HG03469 (cell line): Measurements from ENCODE around the gene TCAIM.
"Not testable (repeated sequence)": the region's sequence is repeated elsewhere in the genome, so short reads cannot be mapped to it uniquely, and the experiment has no call there.

ENCODE experiments used
- ATAC-seq: cut with Tn5 transposase; IDR thresholded peaks from one replicate; pipeline ENCODE4 v1.9.1; 2021; ENCODE audit warnings: mild to moderate bottlenecking, moderate library complexity, moderate number of reproducible peaks; ENCODE audit not compliant: unreplicated experiment

TCAIM gene

DNA sequence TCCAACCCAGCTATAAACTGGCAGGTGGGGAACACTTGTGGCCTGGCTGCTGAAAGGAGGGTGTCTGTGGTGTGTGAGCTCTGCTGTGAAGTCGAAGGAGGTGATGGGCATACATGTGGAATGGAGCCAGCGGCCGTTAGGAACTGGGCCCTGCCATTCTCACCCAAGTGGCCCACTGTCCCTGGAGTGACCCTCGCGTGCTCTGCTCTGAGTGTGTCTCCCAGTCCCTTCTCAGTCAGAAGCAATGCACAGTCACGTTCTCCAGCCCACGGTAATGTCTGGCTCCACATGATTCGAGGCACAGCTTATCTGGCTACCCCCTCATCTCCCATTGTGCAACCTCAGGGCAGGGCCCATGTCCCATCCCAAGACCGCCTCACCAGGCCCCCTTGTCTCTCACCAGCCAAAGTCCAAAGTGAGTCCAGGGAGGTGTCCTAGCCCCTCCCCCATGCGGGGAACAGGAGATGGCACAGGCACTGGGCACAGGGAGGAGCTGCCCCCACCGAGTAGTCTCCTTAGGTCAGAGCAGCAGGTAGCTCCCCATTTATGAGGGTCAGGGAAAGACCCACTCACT is 76.0 kb downstream of the TCAIM start:
- ATAC-seq = no peak

DNA sequence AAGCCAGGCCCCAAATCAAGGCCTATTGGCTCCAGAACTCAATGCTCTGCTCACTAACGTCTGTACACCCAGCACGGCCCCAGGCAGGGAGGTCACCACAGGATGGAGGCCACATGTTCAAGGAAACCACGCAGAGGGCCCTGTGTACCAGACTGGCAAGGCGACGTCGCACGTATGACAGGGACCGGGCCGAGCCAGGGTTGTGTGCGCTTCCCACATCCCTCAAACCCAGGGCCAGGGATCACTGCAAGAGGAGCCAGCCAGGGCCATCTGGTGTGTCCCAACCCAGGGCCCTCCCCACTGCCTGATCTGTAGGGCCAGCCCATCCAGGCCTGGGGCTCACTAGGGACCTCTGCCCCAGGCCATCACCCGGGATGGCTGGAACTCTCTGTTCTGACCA is 76.9 kb downstream of the TCAIM start:
- no peak for ATAC-seq

DNA sequence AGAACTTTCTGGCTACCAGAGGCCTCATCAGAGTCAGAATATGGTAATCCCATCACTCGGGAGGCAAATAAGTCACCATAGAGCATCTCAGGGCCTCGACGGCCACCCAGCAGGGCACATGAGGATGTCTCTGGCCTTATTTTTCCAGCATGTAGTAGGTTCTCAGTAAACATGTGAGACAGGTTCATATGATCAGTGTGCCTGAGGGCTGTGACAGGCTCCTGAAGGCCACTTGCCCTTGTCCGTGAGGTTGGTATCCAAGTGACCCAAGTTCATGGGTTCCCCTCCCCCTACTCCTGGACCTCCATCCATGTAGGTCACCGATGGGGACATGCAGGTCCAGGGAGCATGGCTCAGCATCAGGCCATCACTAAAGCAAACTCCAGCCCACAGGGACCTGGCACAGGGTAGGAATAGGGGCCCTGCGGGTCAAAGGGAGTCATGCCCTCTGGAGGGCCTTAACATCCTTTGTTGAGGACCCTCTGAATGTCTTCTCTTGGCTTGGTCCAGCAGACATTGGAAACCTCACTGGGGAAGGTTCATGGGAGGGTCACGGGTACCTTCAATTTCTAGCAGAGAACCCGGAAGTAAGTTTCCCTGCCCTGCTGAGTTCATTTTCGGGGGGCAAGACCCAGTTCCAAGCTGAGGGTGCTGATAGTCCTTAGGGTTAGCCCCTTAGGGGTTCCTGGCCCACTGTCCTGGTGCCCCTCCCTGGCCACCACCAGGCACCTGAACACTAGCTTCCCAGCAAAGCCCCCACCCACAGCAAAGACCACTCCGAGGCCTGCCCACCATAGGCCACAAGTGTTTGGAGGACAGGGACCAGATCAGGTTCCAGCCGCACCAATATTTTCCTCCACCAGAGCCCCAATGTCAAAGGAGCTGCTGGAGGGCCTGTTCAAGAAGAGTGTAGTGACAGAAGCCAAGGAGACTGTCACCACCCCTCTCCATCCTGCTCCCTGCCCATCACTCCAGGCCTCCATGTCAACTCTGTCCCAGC is 77.8 kb downstream of the TCAIM start:
- no peak for ATAC-seq

DNA sequence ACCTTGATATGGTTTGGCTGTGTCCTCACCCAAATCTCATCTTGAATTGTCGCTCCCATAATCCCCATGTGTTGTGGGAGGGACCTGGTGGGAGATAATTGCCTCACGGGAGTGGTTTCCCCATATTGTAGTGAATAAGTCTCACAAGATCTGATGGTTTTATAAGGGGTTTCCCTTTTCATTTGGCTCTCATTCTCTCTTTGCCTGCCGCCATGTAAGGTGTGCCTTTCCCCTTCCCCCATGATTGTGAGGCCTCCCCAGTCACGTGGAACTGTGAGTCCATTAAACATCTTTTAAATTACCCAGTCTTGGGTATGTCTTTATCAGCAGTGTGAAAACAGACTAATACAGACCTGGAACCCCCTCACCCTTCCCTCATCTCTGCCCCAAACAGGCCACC is 79.6 kb downstream of the TCAIM start:
- ATAC-seq = not testable (repeated sequence)

DNA sequence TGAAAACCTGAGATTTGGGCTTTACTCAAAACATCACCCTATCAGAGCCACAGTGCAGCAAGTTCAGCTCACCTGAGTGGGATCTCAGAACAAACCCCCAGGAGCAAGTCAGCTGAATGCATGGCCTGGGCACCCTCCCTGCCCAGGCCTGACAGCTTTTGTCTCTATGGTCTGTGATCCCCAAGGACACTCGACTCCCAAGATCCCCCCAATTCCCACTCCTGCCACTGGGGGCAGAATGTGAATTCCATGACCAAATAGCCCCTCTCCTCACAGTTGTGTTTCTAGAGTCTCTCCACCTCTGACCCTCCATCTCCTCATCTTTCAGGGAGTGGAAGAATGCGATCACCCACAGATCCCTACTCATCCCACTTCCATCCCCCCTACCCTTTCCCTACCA is 80.0 kb downstream of the TCAIM start:
- no peak for ATAC-seq

DNA sequence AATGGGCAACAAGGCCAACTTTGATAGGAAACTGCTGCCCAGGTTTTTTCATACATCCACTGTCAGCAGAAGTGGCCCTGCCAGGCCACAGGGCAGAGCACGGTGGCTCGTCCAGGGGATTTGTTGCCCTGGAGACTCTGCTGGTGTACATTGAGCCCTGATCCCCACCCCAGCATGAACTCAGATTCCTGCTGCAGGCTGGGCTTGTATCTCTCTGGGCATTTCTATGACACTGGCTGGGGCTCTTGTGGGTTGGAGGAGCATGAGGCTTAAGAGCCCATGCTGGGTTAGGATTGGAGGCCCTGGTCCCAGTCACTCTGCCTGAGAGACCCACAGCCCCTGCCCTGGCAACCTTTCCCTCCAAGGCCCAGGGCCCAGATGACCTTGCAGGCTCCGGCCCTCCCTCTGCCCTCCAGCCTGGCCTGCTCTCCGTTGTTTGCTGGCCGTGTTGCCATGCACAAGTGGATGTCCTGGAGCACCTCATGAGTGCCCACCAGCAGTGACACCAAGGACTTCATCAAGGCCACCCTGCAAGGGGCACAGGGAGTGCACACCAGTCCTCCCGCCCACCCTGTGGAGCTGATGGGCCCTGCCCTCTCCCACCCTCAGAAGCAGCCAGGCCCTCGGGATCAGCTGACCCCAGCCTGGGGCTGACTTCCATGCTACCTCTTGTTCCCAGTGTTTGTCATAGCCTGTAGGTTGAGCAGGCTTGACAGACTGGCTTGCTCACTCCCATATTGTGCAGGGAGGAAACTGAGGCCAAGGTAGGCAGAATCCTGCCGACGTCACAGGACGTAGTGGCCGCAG is 80.8 kb downstream of the TCAIM start:
- ATAC-seq = no peak

DNA sequence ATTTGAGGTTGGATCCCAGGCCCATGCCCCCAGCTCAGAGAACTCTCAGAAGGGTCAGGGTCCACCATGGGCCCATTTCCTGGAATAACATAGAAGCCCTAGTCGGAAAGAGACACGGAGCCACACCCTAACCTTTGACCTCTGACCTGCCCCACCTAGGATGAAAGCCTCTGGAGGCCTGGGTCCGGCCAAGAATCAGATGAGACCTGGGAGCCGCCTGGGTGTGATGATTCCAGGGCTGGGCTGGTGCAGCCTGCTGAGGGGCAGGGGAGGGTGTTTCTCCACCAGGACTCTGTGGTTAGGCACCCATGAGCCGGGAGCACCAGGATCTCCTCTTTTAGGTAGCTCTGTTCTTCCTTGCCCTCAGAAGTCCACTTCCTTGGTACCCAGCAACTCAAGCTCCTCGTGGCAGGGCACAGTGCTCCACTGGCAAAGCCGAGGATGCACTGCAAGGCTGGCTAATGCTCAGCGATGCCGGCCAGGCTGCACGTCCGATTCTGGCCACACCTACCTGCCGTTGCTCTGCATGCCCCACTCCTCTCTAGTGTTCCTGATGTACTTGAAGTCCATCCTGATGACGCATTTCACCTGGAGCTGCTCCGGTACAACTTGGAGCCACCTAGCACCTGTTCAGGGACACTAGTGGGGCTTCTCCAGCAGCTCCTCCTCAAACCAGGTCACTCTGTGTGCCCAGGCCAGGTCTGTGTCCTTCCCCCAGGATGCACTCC is 81.5 kb downstream of the TCAIM start:
- ATAC-seq = no peak

DNA sequence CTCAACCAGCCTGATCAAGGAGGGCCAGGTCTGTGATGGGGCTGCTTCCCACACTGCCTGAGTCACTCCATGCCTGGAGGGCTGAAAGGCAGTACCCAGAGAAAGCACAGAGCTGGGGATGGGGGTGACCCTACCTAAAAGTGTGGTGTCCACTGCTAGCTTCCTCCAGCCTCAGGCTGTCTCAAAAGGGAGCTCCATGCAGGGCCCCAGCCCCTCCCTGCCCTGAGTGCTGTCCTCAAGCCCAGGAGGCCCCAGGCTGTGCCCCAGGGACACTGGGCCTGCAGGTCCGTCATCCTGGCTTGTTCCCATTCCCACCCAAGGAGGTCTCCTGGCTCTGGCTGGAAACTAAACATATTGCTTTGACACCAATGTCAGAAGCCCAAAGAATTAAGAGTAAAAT is 82.1 kb downstream of the TCAIM start:
- ATAC-seq = no peak

DNA sequence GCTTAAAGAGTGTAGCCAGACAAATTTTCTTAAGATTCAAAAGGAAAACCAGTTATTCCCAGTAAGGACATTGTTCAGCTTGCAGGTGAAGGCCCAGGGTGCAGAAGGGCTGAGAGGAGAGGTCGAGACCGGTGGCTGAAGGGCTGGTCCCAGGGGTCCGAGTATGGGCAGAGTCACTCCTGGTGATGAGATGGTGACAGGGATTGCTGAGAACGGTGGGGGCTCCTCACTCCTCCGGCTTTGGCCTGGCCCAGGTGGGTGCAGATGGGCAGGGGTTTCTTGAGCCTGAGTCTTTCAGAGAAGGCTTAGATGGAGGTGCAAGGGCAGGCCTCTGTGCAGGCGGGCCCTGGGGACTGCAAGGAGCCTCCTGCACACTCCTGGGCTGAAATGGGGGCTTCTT is 82.7 kb downstream of the TCAIM start:
- ATAC-seq = no peak

DNA sequence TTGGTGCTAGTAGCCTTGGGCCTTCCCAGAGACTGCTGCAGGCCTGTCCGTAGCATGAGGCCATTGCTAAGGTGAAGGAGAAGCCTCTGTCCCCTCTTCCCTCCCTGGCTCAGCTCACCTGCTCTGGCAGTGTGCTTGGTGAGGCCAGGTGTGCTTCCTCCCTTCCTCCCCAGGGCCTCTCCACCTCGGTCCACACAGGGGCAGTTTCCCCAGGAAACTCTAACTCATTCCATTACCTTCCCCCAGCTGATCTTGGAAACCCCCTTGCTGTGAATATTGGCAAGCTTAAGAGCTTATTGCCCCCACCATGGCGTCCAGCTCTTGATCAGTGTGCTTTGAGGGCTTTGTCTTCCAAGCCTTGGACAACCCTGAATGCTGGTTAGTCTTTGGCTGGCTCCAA is 86.2 kb downstream of the TCAIM start:
- ATAC-seq = no peak

DNA sequence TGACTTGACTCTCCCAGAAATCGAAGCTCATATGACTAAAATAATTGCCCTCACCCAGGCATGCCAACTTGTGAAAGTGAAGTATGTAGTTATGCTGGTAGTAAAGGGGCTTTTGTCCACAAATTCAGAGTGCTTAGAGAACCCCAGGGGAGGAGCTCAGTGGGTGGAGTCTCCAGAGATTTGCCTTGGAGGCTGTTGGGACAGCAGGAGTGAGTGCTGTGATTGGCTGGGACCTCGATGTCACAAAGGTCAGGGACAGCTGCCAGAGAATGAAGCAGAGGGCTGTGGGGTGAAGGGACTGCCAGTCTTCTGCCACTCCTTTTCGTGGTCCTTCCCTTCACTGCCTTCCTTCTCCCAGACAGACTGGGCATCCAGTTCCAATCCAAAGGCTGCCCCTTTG is 89.1 kb downstream of the TCAIM start:
- ATAC-seq = no peak

DNA sequence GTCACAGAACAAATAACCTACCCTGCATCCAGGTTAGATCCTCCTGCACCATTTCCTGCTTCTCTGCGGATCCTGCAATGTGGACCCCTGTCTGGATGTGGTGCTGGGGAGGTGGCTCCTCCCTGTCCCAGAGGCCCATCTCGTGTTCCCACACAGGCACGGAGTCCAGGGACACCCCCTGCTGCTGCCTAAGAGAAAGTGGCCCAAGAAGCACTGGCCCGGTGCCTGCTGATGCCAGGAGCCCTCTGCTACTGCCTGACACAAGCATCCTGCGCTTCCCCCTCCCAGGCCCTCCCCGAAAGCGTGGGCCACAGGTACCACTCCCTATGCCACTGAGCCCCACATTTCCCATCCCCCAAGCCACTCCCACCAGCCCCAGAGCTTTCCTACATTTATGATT is 90.3 kb downstream of the TCAIM start:
- no peak for ATAC-seq

DNA sequence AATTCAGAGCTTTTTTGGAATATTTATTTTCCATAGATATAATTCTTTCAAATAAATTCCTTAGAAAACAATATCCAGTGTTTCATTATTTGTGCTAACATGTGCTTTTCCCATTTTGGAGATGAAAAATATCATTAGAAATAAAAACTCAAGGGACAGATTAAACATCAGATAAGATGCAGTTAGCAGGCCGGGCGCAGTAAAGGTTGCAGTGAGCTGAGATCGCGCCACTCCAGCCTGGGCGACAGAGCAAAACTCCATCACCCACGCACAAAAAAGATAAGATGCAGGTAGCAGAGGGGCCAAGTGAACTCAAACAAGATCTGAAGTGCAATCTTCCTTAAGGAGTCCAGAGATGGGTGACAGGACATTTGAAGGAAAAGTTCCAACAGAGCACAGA is 90.9 kb downstream of the TCAIM start:
- ATAC-seq = no peak

DNA sequence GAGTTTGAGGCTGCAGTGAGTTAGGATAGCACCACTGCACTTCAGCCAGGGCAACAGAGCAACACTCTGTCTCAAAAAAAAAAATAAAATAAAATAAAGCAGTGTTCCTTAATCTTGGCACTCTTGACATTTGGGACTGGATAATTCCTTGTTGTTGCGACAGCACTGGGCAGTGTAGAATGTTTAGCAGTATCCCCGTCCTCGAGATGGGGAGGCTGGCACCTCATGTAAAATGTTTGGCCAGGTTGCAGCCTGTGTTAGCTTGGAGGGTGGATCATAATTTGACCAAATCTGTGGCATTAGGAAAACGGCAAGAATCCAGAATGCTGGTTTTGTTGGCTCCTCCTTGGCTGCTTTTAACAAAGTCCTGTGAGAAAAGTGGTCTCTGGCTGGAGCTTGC is 91.9 kb downstream of the TCAIM start:
- ATAC-seq = no peak

DNA sequence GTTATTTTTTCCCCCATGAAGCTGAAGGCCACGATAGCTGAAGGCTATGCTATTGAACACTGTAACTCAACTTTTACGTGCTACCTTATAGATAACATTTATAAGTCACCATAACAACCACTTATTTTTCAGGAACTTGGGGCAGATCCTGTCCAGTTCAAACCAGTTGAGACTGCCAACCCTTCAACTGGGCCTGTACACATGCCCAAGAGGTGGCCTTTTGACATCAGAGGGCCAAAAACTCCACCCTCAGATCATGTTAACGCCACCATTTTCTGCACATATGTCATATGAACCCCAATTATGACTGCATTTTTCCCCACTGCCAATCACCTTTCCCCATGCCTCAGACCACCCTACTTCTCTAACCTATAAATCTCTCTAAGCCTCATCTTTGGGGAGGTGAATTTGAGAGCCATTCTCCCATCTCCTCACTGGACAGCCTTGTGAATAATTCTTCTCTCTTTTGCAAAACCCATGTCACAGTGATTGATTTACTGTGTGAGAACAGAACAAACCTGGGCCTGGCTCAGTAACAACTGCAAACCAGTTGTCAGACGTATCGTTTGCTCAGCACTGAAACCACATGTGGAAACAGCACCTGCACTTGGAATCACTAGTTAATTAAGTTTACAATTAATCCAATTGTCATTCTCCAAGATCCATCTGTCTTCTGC is 96.4 kb downstream of the TCAIM start:
- ATAC-seq = no peak

DNA sequence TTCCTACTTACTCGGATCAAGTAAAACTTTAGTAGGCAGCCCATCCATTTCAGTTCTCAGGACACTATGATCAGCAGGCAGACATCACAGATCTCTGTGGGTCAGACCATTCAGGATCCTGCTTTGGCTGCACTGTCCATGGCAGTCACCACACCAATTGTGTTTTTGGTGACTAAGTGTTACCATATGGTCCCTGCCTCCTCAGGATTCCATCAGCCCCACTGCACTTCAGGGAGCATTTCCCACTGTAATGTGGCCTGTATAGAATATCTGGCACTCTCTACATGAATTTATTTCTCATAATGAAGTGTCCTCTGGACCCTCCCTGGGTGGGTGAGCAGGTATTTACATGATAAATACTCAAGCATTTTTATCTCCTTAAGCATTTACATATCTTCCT is 97.6 kb downstream of the TCAIM start:
- no peak for ATAC-seq

DNA sequence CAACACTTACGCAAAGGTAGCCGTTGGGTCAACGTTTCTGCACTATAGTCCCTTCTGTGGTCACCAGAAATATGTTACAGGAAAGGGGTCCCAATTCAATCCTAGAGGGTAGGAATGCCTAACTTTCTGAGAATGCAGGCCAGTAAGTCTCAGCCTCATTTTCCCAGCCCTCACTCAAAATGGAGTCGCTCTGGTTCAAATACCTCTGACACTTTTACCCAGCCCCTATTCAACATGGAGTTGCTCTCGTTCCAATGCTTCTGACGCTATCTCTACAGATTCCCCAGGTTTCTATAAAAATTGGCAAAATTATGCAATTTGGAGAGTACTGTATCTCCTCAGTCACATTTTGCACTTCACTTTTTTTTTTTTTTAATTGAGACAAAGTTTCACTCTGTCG is 99.2 kb downstream of the TCAIM start:
- ATAC-seq = no peak

DNA sequence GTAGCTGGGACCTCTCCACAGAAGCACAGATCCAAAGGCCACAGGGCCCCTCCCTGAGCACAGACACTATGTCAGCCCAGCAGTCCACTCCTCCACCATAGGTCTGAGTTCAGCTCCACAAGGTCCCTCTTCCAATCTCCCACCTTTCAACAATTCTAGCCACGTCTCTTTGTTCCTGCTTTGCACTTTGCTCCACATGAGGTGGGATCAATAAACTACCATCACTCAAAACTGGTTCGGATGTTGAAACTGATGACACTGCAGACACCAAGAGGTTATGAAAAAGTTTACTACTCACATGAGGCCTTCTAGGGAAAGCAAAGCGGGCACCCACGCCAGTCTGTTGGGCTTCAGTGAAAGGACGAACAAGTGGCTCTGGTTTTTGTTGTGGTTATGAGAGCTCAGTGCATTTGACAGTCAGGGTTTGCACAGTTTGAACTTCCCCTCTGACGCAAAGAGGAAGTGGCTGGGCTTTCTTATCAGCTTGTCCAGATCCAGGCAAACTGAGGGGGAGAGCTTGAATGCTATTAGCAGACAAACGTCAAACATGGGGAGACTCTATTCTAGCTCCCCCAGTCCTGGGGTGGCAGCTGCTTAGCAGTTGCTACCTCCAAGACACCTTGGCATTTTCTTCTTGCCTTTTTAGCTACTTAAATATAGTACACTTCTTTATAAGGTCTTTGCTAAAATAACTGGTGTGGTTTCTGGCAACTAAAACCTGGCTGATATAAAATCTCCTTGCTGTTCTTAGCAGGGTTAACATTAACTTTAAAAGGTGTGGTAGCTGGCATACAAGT is 101.1 kb downstream of the TCAIM start:
- peak; percentile 98 for ATAC-seq

DNA sequence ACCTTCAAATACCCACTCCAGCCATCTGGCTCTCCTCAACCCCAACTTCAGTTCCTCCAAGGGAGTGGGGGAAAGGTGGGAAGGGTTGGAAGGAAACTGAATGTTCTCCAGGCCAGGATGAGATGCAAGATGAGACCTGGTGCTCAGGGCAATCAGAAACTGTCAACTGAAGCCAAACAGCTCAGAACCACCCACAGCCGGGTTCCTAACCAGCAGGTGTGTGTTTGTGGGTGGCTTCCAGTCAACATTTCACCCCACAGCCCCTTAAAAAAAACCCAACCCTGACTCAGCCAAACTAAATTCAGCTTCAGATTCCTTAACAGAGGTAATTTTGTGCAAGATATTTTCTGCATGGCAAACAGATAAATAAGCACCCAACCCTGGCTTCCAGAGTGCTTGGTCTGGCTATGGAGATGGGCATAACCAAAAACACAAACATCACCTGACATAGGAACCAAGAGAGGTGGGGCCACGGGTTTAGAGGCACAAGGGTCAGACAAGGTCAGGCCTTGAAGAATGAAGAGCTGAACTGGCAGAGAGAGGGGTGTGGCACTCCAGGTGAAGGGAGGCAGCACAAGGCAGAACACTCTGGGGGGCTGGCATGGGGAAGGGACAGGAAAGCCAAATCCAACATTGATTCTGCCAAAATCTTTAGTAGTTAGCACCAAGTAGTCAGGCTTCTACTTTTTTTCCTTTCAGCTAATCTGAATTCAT is 104.2 kb downstream of the TCAIM start:
- ATAC-seq = no peak
